PC-3 (cell line): ENCODE measurements around the gene PIGH. TPM values are rescaled to one million over a fixed set of nuclear protein-coding genes. Genes with fewer than 3 reads are reported as not detected.
"Not testable (repeated sequence)": the region's sequence is repeated elsewhere in the genome, so short reads cannot be mapped to it uniquely, and the experiment has no call there.

Source experiments
- ATAC-seq: fragments of 200-7000 bp; cut with Tn5 transposase; 2 replicates; pipeline ENCODE4 v1.9.1; 2020; ENCODE audit warnings: mild to moderate bottlenecking, moderate library complexity
- BruUV-seq: library from RNA; stranded (reverse); fragments of 400-500 nt; replicated peaks from 2 replicates; lab custom pipeline; 2021; lab: Mats Ljungman, UMichigan
- CTCF ChIA-PET: fragments of 300-600 bp; sonication (Branson Sonifier 250); formaldehyde crosslinking; loops from one replicate; lab custom pipeline; 2022; ENCODE audit warnings: antibody characterized with exemption; lab: Charles Lee
- POLR2A ChIA-PET: fragments of 300-600 bp; sonication (Branson Sonifier 250); formaldehyde crosslinking; loops from one replicate; lab custom pipeline; 2022; ENCODE audit warnings: antibody characterized with exemption; ENCODE audit not compliant: unreplicated experiment; lab: Charles Lee
- DNase-seq: peaks from one replicate; pipeline ENCODE4 v3.0.0-alpha.2; 2015
- H2AFZ ChIP-seq: fragments of 300-600 bp; sonication (generic); 2 replicates; pipeline ENCODE4 v1.6.0; 2016; ENCODE audit warnings: antibody characterized with exemption, low read length
- H3F3A ChIP-seq: fragments of 300-600 bp; sonication (generic); one replicate; pipeline ENCODE4 v1.6.0; 2017; ENCODE audit warnings: antibody characterized with exemption, low read length, control low read depth, mild to moderate bottlenecking; ENCODE audit not compliant: unreplicated experiment
- H3K27ac ChIP-seq: fragments of 300-600 bp; sonication (generic); 2 replicates; pipeline ENCODE4 v1.5.1; 2016; ENCODE audit warnings: mild to moderate bottlenecking, low read length
- H3K27me3 ChIP-seq: fragments of 300-600 bp; sonication (generic); 2 replicates; pipeline ENCODE4 v1.6.1; 2016; ENCODE audit warnings: low read length, mixed read lengths
- H3K36me3 ChIP-seq: fragments of 300-600 bp; sonication (generic); 2 replicates; pipeline ENCODE4 v1.6.1; 2016; ENCODE audit warnings: low read depth, mixed run types, low read length, mixed read lengths
- H3K4me1 ChIP-seq: fragments of 300-600 bp; sonication (generic); 2 replicates; pipeline ENCODE4 v1.5.1; 2016; ENCODE audit warnings: low read length; ENCODE audit not compliant: insufficient read depth
- H3K4me2 ChIP-seq: fragments of 300-600 bp; sonication (generic); 2 replicates; pipeline ENCODE4 v1.6.0; 2016; ENCODE audit warnings: low read length
- H3K4me3 ChIP-seq: fragments of 300-600 bp; sonication (generic); 2 replicates; pipeline ENCODE4 v1.5.1; 2016; ENCODE audit warnings: mild to moderate bottlenecking, low read length, mixed read lengths
- H3K79me2 ChIP-seq: fragments of 300-600 bp; sonication (generic); 2 replicates; pipeline ENCODE4 v1.6.1; 2017; ENCODE audit warnings: low read length, mixed read lengths
- H3K9ac ChIP-seq: fragments of 300-600 bp; sonication (generic); 2 replicates; pipeline ENCODE4 v1.6.0; 2016; ENCODE audit warnings: mild to moderate bottlenecking, low read length
- H3K9me2 ChIP-seq: fragments of 300-600 bp; sonication (generic); replicated peaks from 2 replicates; pipeline ENCODE4 v1.6.1; 2016; ENCODE audit warnings: mixed run types, low read length, mixed read lengths
- H3K9me3 ChIP-seq: fragments of 300-600 bp; sonication (generic); 2 replicates; pipeline ENCODE4 v1.6.1; 2016; ENCODE audit warnings: low read length, mixed read lengths
- H4K20me1 ChIP-seq: fragments of 300-600 bp; sonication (generic); 2 replicates; pipeline ENCODE4 v1.6.1; 2016; ENCODE audit warnings: low read length, mixed read lengths
- EZH2 ChIP-seq: fragments of 300-600 bp; sonication (generic); IDR thresholded peaks from one replicate; pipeline ENCODE4 v1.6.1; 2017; ENCODE audit warnings: antibody characterized with exemption, mild to moderate bottlenecking, low read length; ENCODE audit not compliant: unreplicated experiment
- EZH2phosphoT487 ChIP-seq: fragments of 300-600 bp; sonication (generic); IDR thresholded peaks from 2 replicates; pipeline ENCODE4 v1.6.1; 2018; ENCODE audit warnings: mild to moderate bottlenecking, antibody characterized with exemption, low read length, borderline replicate concordance
- intact Hi-C: fragments of 100-400 bp; cut with micrococcal nuclease; formaldehyde crosslinking; loops from 2 replicates; pipeline ENCODE4 v1.9.0; 2023
- total RNA-seq: library from RNA; depleted of rRNA; stranded (reverse); fragments of >200 nt; gene quantifications from 2 replicates; pipeline ENCODE4 v1.2.3, GENCODE V29; 2014
- TF ChIP-seq, protein P1 (sequence below): fragments of 300-600 bp; sonication (generic); conservative IDR thresholded peaks from 2 replicates; pipeline ENCODE4 v1.5.1; 2017; ENCODE audit warnings: antibody characterized with exemption, low read depth, mild to moderate bottlenecking, low read length

PIGH gene
- total RNA-seq, 1 experiment from 2014 or later = 66.4 TPM

DNA sequence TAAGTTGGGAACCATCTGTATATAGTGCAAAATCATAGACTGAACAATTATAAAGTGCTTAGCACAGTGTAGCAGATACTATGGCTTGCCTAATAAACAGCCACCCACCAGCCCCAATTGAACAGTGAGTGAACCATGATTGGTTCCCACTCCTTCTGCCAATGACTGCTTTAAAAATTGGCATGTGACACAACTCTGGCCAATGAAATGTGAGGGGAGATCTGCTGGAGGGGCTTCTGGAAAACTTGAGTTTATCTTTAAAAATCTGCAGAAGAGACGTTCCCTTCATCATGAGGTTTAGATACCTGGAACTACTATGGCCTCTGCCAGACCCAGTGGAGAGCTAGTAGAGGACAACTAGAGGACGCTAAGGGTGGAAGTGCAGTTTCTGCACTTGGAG, 4.7 kb downstream of the PIGH start:
- no TSS peak for BruUV-seq
- Histone ChIP-seq H2AFZ (no peak overlapping the region), H3K36me3 (peaks cover 10% of the 10 kb centered on the region; the same call in 1 of the 2 replicates), H3K4me1 (peaks cover 12% of the 10 kb centered on the region; the same call in 1 of the 2 replicates), H3K9me3 (no peaks in the 10 kb centered on the region), H3F3A (peaks cover 4% of the 10 kb centered on the region), H3K27me3 (no peaks in the 10 kb centered on the region), H3K9me2 (no peaks in the 10 kb centered on the region), H4K20me1 (no peaks in the 10 kb centered on the region), H3K27ac (no peak overlapping the region), H3K4me3 (no peak overlapping the region), H3K4me2 (no peak overlapping the region), H3K79me2 (peaks cover 24% of the 10 kb centered on the region), H3K9ac (no peak overlapping the region)
- CTCF ChIA-PET = no interaction called here
- ATAC-seq = no peak
- no peak for DNase-seq
- intact Hi-C loops = no loop called here
- TF ChIP-seq, protein P1, sequence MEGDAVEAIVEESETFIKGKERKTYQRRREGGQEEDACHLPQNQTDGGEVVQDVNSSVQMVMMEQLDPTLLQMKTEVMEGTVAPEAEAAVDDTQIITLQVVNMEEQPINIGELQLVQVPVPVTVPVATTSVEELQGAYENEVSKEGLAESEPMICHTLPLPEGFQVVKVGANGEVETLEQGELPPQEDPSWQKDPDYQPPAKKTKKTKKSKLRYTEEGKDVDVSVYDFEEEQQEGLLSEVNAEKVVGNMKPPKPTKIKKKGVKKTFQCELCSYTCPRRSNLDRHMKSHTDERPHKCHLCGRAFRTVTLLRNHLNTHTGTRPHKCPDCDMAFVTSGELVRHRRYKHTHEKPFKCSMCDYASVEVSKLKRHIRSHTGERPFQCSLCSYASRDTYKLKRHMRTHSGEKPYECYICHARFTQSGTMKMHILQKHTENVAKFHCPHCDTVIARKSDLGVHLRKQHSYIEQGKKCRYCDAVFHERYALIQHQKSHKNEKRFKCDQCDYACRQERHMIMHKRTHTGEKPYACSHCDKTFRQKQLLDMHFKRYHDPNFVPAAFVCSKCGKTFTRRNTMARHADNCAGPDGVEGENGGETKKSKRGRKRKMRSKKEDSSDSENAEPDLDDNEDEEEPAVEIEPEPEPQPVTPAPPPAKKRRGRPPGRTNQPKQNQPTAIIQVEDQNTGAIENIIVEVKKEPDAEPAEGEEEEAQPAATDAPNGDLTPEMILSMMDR = no peak
- TF ChIP-seq EZH2phosphoT487 (no peak), EZH2 (no peak)
- POLR2A ChIA-PET = no interaction called here

DNA sequence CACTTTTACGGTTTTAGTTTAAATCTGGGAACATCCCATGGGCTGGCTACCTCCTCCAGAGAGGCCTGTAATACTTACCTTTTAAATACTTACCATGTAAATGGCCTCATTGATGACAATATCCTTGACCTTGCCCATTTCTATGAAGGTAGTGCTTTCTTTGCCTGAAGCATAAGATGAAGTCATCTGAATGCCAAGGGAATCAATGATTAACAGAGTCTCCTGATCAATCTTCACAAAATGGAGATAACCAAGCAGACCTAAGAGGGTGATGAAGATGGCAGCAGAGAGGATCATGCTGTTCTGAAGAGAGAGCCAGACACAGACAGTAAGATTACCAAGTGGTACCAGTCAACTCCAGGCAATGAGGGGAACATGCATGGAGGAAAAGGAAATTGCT, 6.4 kb downstream of the PIGH start:
- BruUV-seq = not testable (repeated sequence)

DNA sequence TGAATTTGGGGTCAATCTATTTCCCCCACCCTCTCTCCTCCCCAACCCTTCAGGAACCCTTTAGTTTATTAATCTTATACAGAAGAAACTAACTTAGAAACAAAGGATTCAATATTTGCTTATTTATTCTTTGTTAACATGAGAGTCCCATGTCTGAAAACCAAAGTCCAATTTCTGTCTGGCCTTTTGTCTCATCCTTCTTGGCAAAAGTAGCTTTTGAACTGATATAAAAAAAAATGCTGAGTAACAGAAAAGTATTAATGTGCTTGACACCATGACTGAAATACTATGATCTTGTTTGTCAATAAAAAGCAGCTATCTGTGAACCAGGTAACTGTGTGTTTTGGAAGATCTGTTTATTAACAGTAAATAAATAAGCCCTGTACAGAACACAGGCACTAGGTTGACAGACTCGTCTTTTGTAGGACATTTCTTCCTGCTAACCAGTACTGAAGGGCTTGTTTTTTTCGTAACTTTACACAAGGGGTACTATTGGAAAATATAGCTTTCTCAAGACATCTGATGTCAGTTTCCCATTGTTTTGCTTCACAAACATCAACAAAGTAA, 10.8 kb downstream of the PIGH start:
- H4K20me1 ChIP-seq = no peaks in the 10 kb centered on the region
- H3K9ac ChIP-seq = no peak overlapping the region
- DNase-seq (no peak), ATAC-seq (no peak)
- no peak overlapping the region for H2AFZ ChIP-seq
- H3K79me2 ChIP-seq = no peaks in the 10 kb centered on the region
- no TSS peak for BruUV-seq
- peaks cover 27% of the 10 kb centered on the region; the same call in 1 of the 2 replicates for H3K36me3 ChIP-seq
- CTCF ChIA-PET = interaction anchor here (0.6 to 0.9 kb wide), 2 partner anchors 62 to 115 kb away, joined by 3 to 4 read pairs; no protein-coding TSS in a partner anchor
- H3K27ac ChIP-seq = no peak overlapping the region
- intact Hi-C loops = no loop called here
- no peaks in the 10 kb centered on the region for H3K9me3 ChIP-seq
- peaks cover 4% of the 10 kb centered on the region for H3F3A ChIP-seq
- H3K9me2 ChIP-seq = no peaks in the 10 kb centered on the region
- POLR2A ChIA-PET = no interaction called here
- no peak overlapping the region for H3K4me2 ChIP-seq
- no peaks in the 10 kb centered on the region for H3K4me1 ChIP-seq
- no peaks in the 10 kb centered on the region for H3K27me3 ChIP-seq
- no peak overlapping the region for H3K4me3 ChIP-seq
- TF ChIP-seq EZH2 (no peak), EZH2phosphoT487 (no peak)
- TF ChIP-seq, protein P1 = no peak

More for the DNA sequence above, 6.4 kb downstream of the PIGH start:
- H3K9ac ChIP-seq, POLR2A ChIA-PET, H3K27ac ChIP-seq, H3K27me3 ChIP-seq, DNase-seq, H2AFZ ChIP-seq, H3K4me1 ChIP-seq, intact Hi-C loops, H3K9me3 ChIP-seq, H3K4me3 ChIP-seq, CTCF ChIA-PET, H4K20me1 ChIP-seq, H3K9me2 ChIP-seq, ATAC-seq, H3K4me2 ChIP-seq, H3F3A ChIP-seq: not testable (repeated sequence)
- Histone ChIP-seq H3K36me3 (peaks cover 19% of the 10 kb centered on the region; the same call in 1 of the 2 replicates), H3K79me2 (peaks cover 13% of the 10 kb centered on the region)
